ENCODE data around the gene KREMEN2. TPM values are rescaled to one million over a fixed set of nuclear protein-coding genes. Genes with fewer than 3 reads are reported as not detected.

KREMEN2 gene
- polyA plus RNA-seq, 3 donors = 0.09 TPM; not detected in 2

DNA sequence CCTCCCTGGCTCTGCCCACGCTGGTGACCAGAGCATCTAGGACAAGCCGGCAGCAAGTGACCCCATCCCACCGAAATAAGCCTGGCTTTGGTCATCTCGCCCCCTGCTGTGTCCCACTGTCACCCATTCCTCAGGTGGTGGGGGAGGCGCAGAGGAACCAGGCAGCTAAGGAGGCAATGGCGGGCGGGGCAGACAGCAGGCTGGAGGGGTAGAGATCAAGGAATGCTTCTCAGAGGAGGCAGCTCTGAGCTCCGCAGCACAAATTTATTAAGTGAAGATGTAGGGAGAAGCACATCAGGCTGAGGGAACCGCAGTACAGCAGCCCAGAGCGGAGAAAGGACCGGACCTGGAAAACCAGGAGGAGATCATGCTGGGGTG lies 7.5 kb upstream of the KREMEN2 start:
- Mint-ChIP-seq H3K27me3 (ENCODE audit: low read depth in 3 of 3) (peaks cover 4 to 30% (median 23%) of the 10 kb centered on the region in 3 donors), H3K9me3 (peaks cover 0 to 2% (median 0%) of the 10 kb centered on the region in 7 donors), H3K27ac (no peak overlapping the region), H3K4me3 (no peak overlapping the region), H3K4me1 (peaks cover 12% of the 10 kb centered on the region), H3K36me3 (no peaks in the 10 kb centered on the region)
- peaks cover 0 to 6% of the 10 kb centered on the region in 2 donors for H3K27me3 ChIP-seq (ENCODE audit: control insufficient read depth in 2 of 2, insufficient read depth in 2 of 2, low read length in 2 of 2)
- H3K36me3 ChIP-seq (replicated peaks in 1 of 2; ENCODE audit: control insufficient read depth in 1 of 2, insufficient read depth in 2 of 2, low read length in 2 of 2) = no peaks in the 10 kb centered on the region
- H3K4me2 ChIP-seq (replicated peaks; ENCODE audit: extremely low read depth, low read length, poor library complexity, severe bottlenecking) = peak overlapping the region; percentile 54
- intact Hi-C loops (cut with micrococcal nuclease) = no loop called here
- H4K20me1 ChIP-seq (ENCODE audit: insufficient read depth, low read length) = no peaks in the 10 kb centered on the region
- TF ChIP-seq, protein P1, sequence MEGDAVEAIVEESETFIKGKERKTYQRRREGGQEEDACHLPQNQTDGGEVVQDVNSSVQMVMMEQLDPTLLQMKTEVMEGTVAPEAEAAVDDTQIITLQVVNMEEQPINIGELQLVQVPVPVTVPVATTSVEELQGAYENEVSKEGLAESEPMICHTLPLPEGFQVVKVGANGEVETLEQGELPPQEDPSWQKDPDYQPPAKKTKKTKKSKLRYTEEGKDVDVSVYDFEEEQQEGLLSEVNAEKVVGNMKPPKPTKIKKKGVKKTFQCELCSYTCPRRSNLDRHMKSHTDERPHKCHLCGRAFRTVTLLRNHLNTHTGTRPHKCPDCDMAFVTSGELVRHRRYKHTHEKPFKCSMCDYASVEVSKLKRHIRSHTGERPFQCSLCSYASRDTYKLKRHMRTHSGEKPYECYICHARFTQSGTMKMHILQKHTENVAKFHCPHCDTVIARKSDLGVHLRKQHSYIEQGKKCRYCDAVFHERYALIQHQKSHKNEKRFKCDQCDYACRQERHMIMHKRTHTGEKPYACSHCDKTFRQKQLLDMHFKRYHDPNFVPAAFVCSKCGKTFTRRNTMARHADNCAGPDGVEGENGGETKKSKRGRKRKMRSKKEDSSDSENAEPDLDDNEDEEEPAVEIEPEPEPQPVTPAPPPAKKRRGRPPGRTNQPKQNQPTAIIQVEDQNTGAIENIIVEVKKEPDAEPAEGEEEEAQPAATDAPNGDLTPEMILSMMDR (IDR thresholded peaks at IDR 0.05) = no peak
- no peaks in the 10 kb centered on the region for H3K79me2 ChIP-seq (ENCODE audit: insufficient read depth, low read length)
- peak overlapping the region; percentile 81 for H2AFZ ChIP-seq (ENCODE audit: insufficient read depth, low read depth, low read length, poor library complexity, severe bottlenecking)
- H3K9ac ChIP-seq (ENCODE audit: insufficient read depth, low read length, poor library complexity, severe bottlenecking) = peak overlapping the region; percentile 25
- 85% methylated on average over 8 of the region's 11 CpGs for WGBS (ENCODE audit: insufficient coverage)
- peaks cover 13 to 15% of the 10 kb centered on the region in 2 donors for H3K4me1 ChIP-seq (ENCODE audit: control insufficient read depth in 1 of 2, insufficient read depth in 2 of 2, low read length in 2 of 2)
- no peak overlapping the region for H3K27ac ChIP-seq (ENCODE audit: low read depth in 1 of 2, low read length in 2 of 2)
- H3K9me3 ChIP-seq (replicated peaks in 1 of 2; ENCODE audit: control insufficient read depth in 1 of 2, insufficient read depth in 1 of 2, low read length in 2 of 2) = no peaks in the 10 kb centered on the region
- peak overlapping the region in 1 of 3 experiments; percentile 47 for H3K4me3 ChIP-seq (replicated peaks in 1 of 3; ENCODE audit: low read depth in 2 of 3, low read length in 3 of 3)
- no peak for DNase-seq

DNA sequence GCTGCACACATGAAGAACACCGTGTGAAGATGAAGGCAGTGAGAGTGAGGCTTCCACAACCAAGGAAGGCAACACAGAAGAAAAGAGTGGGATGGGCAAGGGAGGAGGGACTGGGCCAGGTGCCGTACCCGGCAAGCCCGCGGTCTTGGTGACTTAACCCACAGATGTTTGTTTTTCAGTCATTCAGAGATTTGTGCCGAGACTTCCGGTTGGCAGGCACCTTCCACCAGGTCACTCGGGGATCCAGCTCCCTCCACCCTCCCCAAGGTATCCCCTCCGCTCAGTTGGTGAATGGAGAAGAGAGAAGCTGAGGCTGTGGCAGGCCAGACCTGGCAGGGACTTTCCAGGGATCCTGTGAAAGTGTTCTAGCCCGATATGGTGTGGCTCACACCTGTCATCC lies 4.9 kb upstream of the KREMEN2 start:
- Mint-ChIP-seq H3K27ac (no peak overlapping the region), H3K36me3 (no peaks in the 10 kb centered on the region), H3K9me3 (peaks cover 0 to 6% (median 2%) of the 10 kb centered on the region in 7 donors), H3K4me1 (peaks cover 24% of the 10 kb centered on the region), H3K27me3 (ENCODE audit: low read depth in 3 of 3) (peaks cover 26 to 54% (median 45%) of the 10 kb centered on the region in 3 donors), H3K4me3 (peak overlapping the region in 1 of 2 donors; percentile 24)
- no peak overlapping the region for H3K4me3 ChIP-seq (replicated peaks in 1 of 3; ENCODE audit: low read depth in 2 of 3, low read length in 3 of 3)
- no peak overlapping the region for H3K27ac ChIP-seq (ENCODE audit: low read depth in 1 of 2, low read length in 2 of 2)
- H3K4me2 ChIP-seq (replicated peaks; ENCODE audit: extremely low read depth, low read length, poor library complexity, severe bottlenecking) = no peak overlapping the region
- H3K27me3 ChIP-seq (ENCODE audit: control insufficient read depth in 2 of 2, insufficient read depth in 2 of 2, low read length in 2 of 2) = peaks cover 11 to 32% of the 10 kb centered on the region in 2 donors
- no peak overlapping the region for H3K9ac ChIP-seq (ENCODE audit: insufficient read depth, low read length, poor library complexity, severe bottlenecking)
- H4K20me1 ChIP-seq (ENCODE audit: insufficient read depth, low read length) = peaks cover 9% of the 10 kb centered on the region
- peaks cover 24 to 31% of the 10 kb centered on the region in 2 donors for H3K4me1 ChIP-seq (ENCODE audit: control insufficient read depth in 1 of 2, insufficient read depth in 2 of 2, low read length in 2 of 2)
- no peaks in the 10 kb centered on the region for H3K79me2 ChIP-seq (ENCODE audit: insufficient read depth, low read length)
- intact Hi-C loops (cut with micrococcal nuclease) = no loop called here
- DNase-seq = peak in 1 of 3 donors; percentile 1
- no peak overlapping the region for H2AFZ ChIP-seq (ENCODE audit: insufficient read depth, low read depth, low read length, poor library complexity, severe bottlenecking)
- H3K9me3 ChIP-seq (replicated peaks in 1 of 2; ENCODE audit: control insufficient read depth in 1 of 2, insufficient read depth in 1 of 2, low read length in 2 of 2) = no peaks in the 10 kb centered on the region
- TF ChIP-seq, protein P1 (IDR thresholded peaks at IDR 0.05) = no peak
- 94% methylated on average over 2 of the region's 10 CpGs for WGBS (ENCODE audit: insufficient coverage)
- no peaks in the 10 kb centered on the region for H3K36me3 ChIP-seq (replicated peaks in 1 of 2; ENCODE audit: control insufficient read depth in 1 of 2, insufficient read depth in 2 of 2, low read length in 2 of 2)
